ENCODE results near the gene KIF16B. TPM values are rescaled to one million over a fixed set of nuclear protein-coding genes. Genes with fewer than 3 reads are reported as not detected.

KIF16B gene
- total and polyA plus RNA-seq, 2 donors (not counting 3 experiments of a cell fraction or from before 2014, with no cell fraction given), result 2.9 to 8.8 TPM

DNA sequence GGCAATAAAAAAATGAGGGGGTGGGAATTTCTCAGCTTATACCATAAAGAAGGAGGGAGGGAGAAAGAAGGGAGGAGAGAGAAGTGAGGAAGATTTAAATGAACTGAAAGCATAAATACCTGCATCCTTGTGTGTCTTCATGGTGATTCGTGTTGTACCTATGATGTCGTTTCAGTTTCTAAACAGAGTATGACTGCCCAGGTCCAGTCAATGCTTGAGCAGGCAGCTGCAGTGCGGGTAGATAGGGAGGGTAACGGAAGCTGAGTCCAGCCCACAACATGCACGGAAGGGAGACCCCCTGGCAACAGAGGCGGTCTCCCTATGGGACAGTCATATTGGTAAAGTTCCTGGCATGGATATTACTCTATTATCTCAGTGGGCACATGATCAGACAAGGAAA lies 184.5 kb downstream of the KIF16B start:
- H3K27ac ChIP-seq (ENCODE audit: insufficient read depth, low read depth, low read length), result no peak overlapping the region
- H3K4me1 ChIP-seq (ENCODE audit: control insufficient read depth, extremely low read depth, insufficient read depth, low read length), result no peaks in the 10 kb centered on the region
- H3K9ac ChIP-seq (replicated peaks; ENCODE audit: extremely low read depth, insufficient read depth, low read length), result no peak overlapping the region
- no peaks in the 10 kb centered on the region for H3K27me3 ChIP-seq (ENCODE audit: control insufficient read depth in 2 of 2, insufficient read depth in 2 of 2, low read length in 2 of 2)
- FAIRE-seq, result no peak
- H3K79me2 ChIP-seq (ENCODE audit: control insufficient read depth, insufficient read depth, low read length), result no peaks in the 10 kb centered on the region
- H2AFZ ChIP-seq (ENCODE audit: low read depth, low read length), result no peak overlapping the region
- no peak overlapping the region for H3K4me3 ChIP-seq (replicated peaks in 1 of 3; ENCODE audit: insufficient read depth in 1 of 3, low read depth in 1 of 3, low read length in 3 of 3)
- H4K20me1 ChIP-seq (replicated peaks; ENCODE audit: control insufficient read depth, extremely low read depth, insufficient read depth, low read length), result no peaks in the 10 kb centered on the region
- H3K9me3 ChIP-seq (replicated peaks; ENCODE audit: control insufficient read depth, insufficient read depth, low read length), result no peaks in the 10 kb centered on the region
- BruUV-seq (replicated peaks), result no TSS peak
- no peak for TF ChIP-seq MAX (IDR thresholded peaks at IDR 0.05; ENCODE audit: insufficient read depth, insufficient read length)
- no peak for TF ChIP-seq EZH2 (IDR thresholded peaks at IDR 0.05; ENCODE audit: borderline replicate concordance, low read depth, low read length, severe bottlenecking)
- TF ChIP-seq MYC (IDR thresholded peaks at IDR 0.05; ENCODE audit: low read depth, low read length), result no peak
- TF ChIP-seq FOS (IDR thresholded peaks at IDR 0.05; ENCODE audit: borderline replicate concordance, insufficient read depth, low read length), result no peak
- no peak for TF ChIP-seq POLR2AphosphoS5 (IDR thresholded peaks at IDR 0.05; ENCODE audit: insufficient read depth, low read depth, low read length)
- TF ChIP-seq CTCF (IDR thresholded peaks at IDR 0.05; ENCODE audit: extremely low read depth in 1 of 2, insufficient read depth in 1 of 2, low read depth in 1 of 2, low read length in 2 of 2), result no peak
- TF ChIP-seq JUN (IDR thresholded peaks at IDR 0.05; ENCODE audit: borderline replicate concordance, insufficient read depth, insufficient read length, low read depth), result no peak
- TF ChIP-seq POLR2A (IDR thresholded peaks at IDR 0.05; ENCODE audit: low read depth, low read length), result no peak
- TF ChIP-seq GATA2 (IDR thresholded peaks at IDR 0.05; ENCODE audit: insufficient read depth, insufficient read length, low read depth, low read length), result no peak
- H3K4me2 ChIP-seq (ENCODE audit: insufficient read depth, low read length), result no peak overlapping the region
- intact Hi-C loops (cut with micrococcal nuclease), result no loop called here
- H3K36me3 ChIP-seq (ENCODE audit: control insufficient read depth in 2 of 2, extremely low read depth in 1 of 2, insufficient read depth in 2 of 2, low read length in 2 of 2), result no peaks in the 10 kb centered on the region
- dilution Hi-C loops (cut with MboI; ENCODE audit: extremely low pct_ligation_motif_present, low sequenced_read_pairs), result no loop called here
- CTCF ChIA-PET, result no interaction called here
- DNase-seq (ENCODE audit: low read depth, low spot score), result no peak
- POLR2A ChIA-PET, result no interaction called here
- H3K9me1 ChIP-seq (replicated peaks; ENCODE audit: control insufficient read depth, extremely low read depth, insufficient read depth, low read length), result no peaks in the 10 kb centered on the region
